RCC 7860 (cell line): ENCODE measurements around the gene LAMA1.

Experiments
- DNase-seq: peaks from one replicate; pipeline ENCODE4 v3.0.0-alpha.2; 2015; ENCODE audit warnings: low spot score
- FAIRE-seq: peaks from 2 replicates; lab custom pipeline; 2012; peaks lifted over from hg19 to GRCh38; lab: Jason Lieb, UNC

The LAMA1 gene

GRCh38 chr18:7105943-7106342 is 11.7 kb downstream of the LAMA1 start:
- DNase-seq (no peak), FAIRE-seq (no peak)

- no peak for DNase-seq
- no peak for FAIRE-seq
Measured at GRCh38 chr18:7105268-7105667, 12.3 kb downstream of the LAMA1 start.

GRCh38 chr18:7104649-7105048 is 12.9 kb downstream of the LAMA1 start:
- no peak for FAIRE-seq
- no peak for DNase-seq

- no peak for FAIRE-seq
- no peak for DNase-seq
Measured at GRCh38 chr18:7102131-7102530, 15.5 kb downstream of the LAMA1 start.

GRCh38 chr18:7096838-7097237 is 20.8 kb downstream of the LAMA1 start:
- no peak for DNase-seq
- FAIRE-seq, result no peak

GRCh38 chr18:7094427-7094826 is 23.2 kb downstream of the LAMA1 start:
- FAIRE-seq (no peak), DNase-seq (no peak)

- DNase-seq (no peak), FAIRE-seq (no peak)
Measured at GRCh38 chr18:7090771-7091170, 26.8 kb downstream of the LAMA1 start.

GRCh38 chr18:7089369-7089768 is 28.2 kb downstream of the LAMA1 start:
- DNase-seq, result no peak
- FAIRE-seq, result no peak

- no peak for FAIRE-seq
- no peak for DNase-seq
Measured at GRCh38 chr18:7084080-7085065, 33.2 kb downstream of the LAMA1 start.

- DNase-seq (no peak), FAIRE-seq (no peak)
Measured at GRCh38 chr18:7082671-7083070, 34.9 kb downstream of the LAMA1 start.

- DNase-seq, result no peak
- no peak for FAIRE-seq
Measured at GRCh38 chr18:7079231-7079630, 38.4 kb downstream of the LAMA1 start.

- FAIRE-seq (no peak), DNase-seq (no peak)
Measured at GRCh38 chr18:7072593-7072992, 45.0 kb downstream of the LAMA1 start.

GRCh38 chr18:7071600-7071999 is 46.0 kb downstream of the LAMA1 start:
- FAIRE-seq (no peak), DNase-seq (no peak)

GRCh38 chr18:7070466-7070865 is 47.1 kb downstream of the LAMA1 start:
- no peak for DNase-seq
- no peak for FAIRE-seq

- no peak for DNase-seq
- FAIRE-seq, result no peak
Measured at GRCh38 chr18:7068871-7069590, 48.6 kb downstream of the LAMA1 start.

GRCh38 chr18:7066965-7067555 is 50.5 kb downstream of the LAMA1 start:
- FAIRE-seq (no peak), DNase-seq (no peak)

GRCh38 chr18:7065736-7066135 is 51.9 kb downstream of the LAMA1 start:
- DNase-seq (no peak), FAIRE-seq (no peak)

- FAIRE-seq (no peak), DNase-seq (no peak)
Measured at GRCh38 chr18:7064346-7064745, 53.3 kb downstream of the LAMA1 start.

- DNase-seq (no peak), FAIRE-seq (no peak)
Measured at GRCh38 chr18:7062811-7063210, 54.8 kb downstream of the LAMA1 start.

- DNase-seq (no peak), FAIRE-seq (no peak)
Measured at GRCh38 chr18:7062236-7062635, 55.4 kb downstream of the LAMA1 start.

GRCh38 chr18:7059276-7059675 is 58.3 kb downstream of the LAMA1 start:
- DNase-seq, result no peak
- no peak for FAIRE-seq

GRCh38 chr18:7056026-7056425 is 61.6 kb downstream of the LAMA1 start:
- FAIRE-seq, result no peak
- DNase-seq, result no peak
